Suppressor macrophage treated with lipopolysaccharide for 1 hour (primary cell): ENCODE data around the gene PRR16.

Experiments
- DNase-seq, 3 donors: peaks; one replicate each; pipeline ENCODE4 v3.0.0-alpha.2; 2020 to 2022

The PRR16 gene

GRCh38 chr5:120464627-120465435 lies 731 bp downstream of the PRR16 start:
- DNase-seq, result peak; percentile 44 to 54 (median 52)

- peak in 2 of 3 donors; percentile 7 to 25 for DNase-seq
Observed at GRCh38 chr5:120465436-120465961, 1.4 kb downstream of the PRR16 start.

GRCh38 chr5:120466341-120467006 lies 2.4 kb downstream of the PRR16 start:
- no peak for DNase-seq

GRCh38 chr5:120471971-120472370 lies 7.9 kb downstream of the PRR16 start:
- no peak for DNase-seq

- DNase-seq, result no peak
Observed at GRCh38 chr5:120472911-120473310, 8.8 kb downstream of the PRR16 start.

GRCh38 chr5:120473332-120473731 lies 9.2 kb downstream of the PRR16 start:
- no peak for DNase-seq

- no peak for DNase-seq
Observed at GRCh38 chr5:120476063-120476462, 12.0 kb downstream of the PRR16 start.

- no peak for DNase-seq
Observed at GRCh38 chr5:120479066-120479465, 15.0 kb downstream of the PRR16 start.

GRCh38 chr5:120499876-120500563 lies 35.9 kb downstream of the PRR16 start:
- DNase-seq, result no peak

GRCh38 chr5:120502531-120502930 lies 38.4 kb downstream of the PRR16 start:
- no peak for DNase-seq

GRCh38 chr5:120503341-120503740 lies 39.2 kb downstream of the PRR16 start:
- no peak for DNase-seq

GRCh38 chr5:120504057-120504456 lies 40.0 kb downstream of the PRR16 start:
- no peak for DNase-seq

GRCh38 chr5:120507197-120507596 lies 43.1 kb downstream of the PRR16 start:
- no peak for DNase-seq

GRCh38 chr5:120507800-120508463 lies 43.8 kb downstream of the PRR16 start:
- DNase-seq, result no peak

GRCh38 chr5:120509053-120509452 lies 45.0 kb downstream of the PRR16 start:
- DNase-seq, result no peak

GRCh38 chr5:120510098-120510637 lies 46.1 kb downstream of the PRR16 start:
- no peak for DNase-seq

GRCh38 chr5:120510994-120511686 lies 47.0 kb downstream of the PRR16 start:
- no peak for DNase-seq

- DNase-seq, result no peak
Observed at GRCh38 chr5:120512068-120512467, 48.0 kb downstream of the PRR16 start.

- DNase-seq, result no peak
Observed at GRCh38 chr5:120512791-120513650, 48.9 kb downstream of the PRR16 start.

- no peak for DNase-seq
Observed at GRCh38 chr5:120516805-120517204, 52.7 kb downstream of the PRR16 start.
